HG03097 (cell line): ENCODE measurements around the gene ABCC10.
A peak's percentile ranks its signal among the peaks of the same experiment; 100 is the strongest.
"Not testable (repeated sequence)": the region's sequence is repeated elsewhere in the genome, so short reads cannot be mapped to it uniquely, and the experiment has no call there.

Experiments used
- ATAC-seq: cut with Tn5 transposase; IDR thresholded peaks from one replicate; pipeline ENCODE4 v1.9.1; 2021; ENCODE audit not compliant: unreplicated experiment, low FRiP score

ABCC10 gene

GRCh38 chr6:43427406-43428111, at the start of gene ABCC10:
Gene ABCC10 (plus strand): TSS chr6:43427541. CDS start chr6:43427979, 438 bp downstream.
- ATAC-seq, result peak; percentile 92

- no peak for ATAC-seq
These were observed 49.6 kb upstream of the ABCC10 start for GRCh38 chr6:43377710-43378229.

- no peak for ATAC-seq
These were observed 48.7 kb upstream of the ABCC10 start for GRCh38 chr6:43378631-43379030.

GRCh38 chr6:43380858-43381257, 46.5 kb upstream of the ABCC10 start:
- not testable (repeated sequence) for ATAC-seq

- peak; percentile 36 for ATAC-seq
These were observed 44.2 kb upstream of the ABCC10 start for GRCh38 chr6:43383021-43383667.

GRCh38 chr6:43386492-43386891, 40.8 kb upstream of the ABCC10 start:
- ATAC-seq, result no peak

GRCh38 chr6:43389730-43390295, 37.5 kb upstream of the ABCC10 start:
- no peak for ATAC-seq

GRCh38 chr6:43390753-43391439, 36.4 kb upstream of the ABCC10 start:
- not testable (repeated sequence) for ATAC-seq

- ATAC-seq, result no peak
These were observed 35.8 kb upstream of the ABCC10 start for GRCh38 chr6:43391440-43392031.

GRCh38 chr6:43393133-43393532, 34.2 kb upstream of the ABCC10 start:
- not testable (repeated sequence) for ATAC-seq

- ATAC-seq, result no peak
These were observed 33.7 kb upstream of the ABCC10 start for GRCh38 chr6:43393602-43394001.

GRCh38 chr6:43394982-43395381, 32.4 kb upstream of the ABCC10 start:
- ATAC-seq, result no peak

GRCh38 chr6:43395776-43396175, 31.6 kb upstream of the ABCC10 start:
- ATAC-seq, result no peak

- no peak for ATAC-seq
These were observed 30.8 kb upstream of the ABCC10 start for GRCh38 chr6:43396408-43397149.

- ATAC-seq, result no peak
These were observed 27.3 kb upstream of the ABCC10 start for GRCh38 chr6:43399932-43400487.

- ATAC-seq, result no peak
These were observed 25.6 kb upstream of the ABCC10 start for GRCh38 chr6:43401730-43402129.

- no peak for ATAC-seq
These were observed 24.5 kb upstream of the ABCC10 start for GRCh38 chr6:43402820-43403219.

GRCh38 chr6:43405354-43405753, 22.0 kb upstream of the ABCC10 start:
- ATAC-seq, result no peak

- ATAC-seq, result no peak
These were observed 20.0 kb upstream of the ABCC10 start for GRCh38 chr6:43407296-43407695.

- no peak for ATAC-seq
These were observed 19.1 kb upstream of the ABCC10 start for GRCh38 chr6:43408259-43408658.
